CD4-positive, alpha-beta T cell treated with Interleukin-15 for 4 hours (primary cell): Measurements from ENCODE around the gene EYS.
"Not testable (repeated sequence)": the region's sequence is repeated elsewhere in the genome, so short reads cannot be mapped to it uniquely, and the experiment has no call there.

Source experiments
- DNase-seq: peaks from one replicate; pipeline ENCODE4 v3.0.0-alpha.2; 2020; ENCODE audit warnings: low spot score

The EYS gene

GRCh38 chr6:64459411-64459944 lies 1247.5 kb downstream of the EYS start:
- no peak for DNase-seq

GRCh38 chr6:64448101-64448500 lies 1258.9 kb downstream of the EYS start:
- DNase-seq, result not testable (repeated sequence)

GRCh38 chr6:64445038-64445437 lies 1262.0 kb downstream of the EYS start:
- no peak for DNase-seq

GRCh38 chr6:64439274-64439673 lies 1267.8 kb downstream of the EYS start:
- no peak for DNase-seq

GRCh38 chr6:64437996-64438395 lies 1269.0 kb downstream of the EYS start:
- DNase-seq, result no peak

- DNase-seq, result no peak
Measured at GRCh38 chr6:64429926-64430325, 1277.1 kb downstream of the EYS start.

- no peak for DNase-seq
Measured at GRCh38 chr6:64428186-64428585, 1278.8 kb downstream of the EYS start.

GRCh38 chr6:64415926-64416325 lies 1291.1 kb downstream of the EYS start:
- DNase-seq, result no peak

GRCh38 chr6:64411226-64411625 lies 1295.8 kb downstream of the EYS start:
- no peak for DNase-seq

GRCh38 chr6:64409948-64410347 lies 1297.1 kb downstream of the EYS start:
- DNase-seq, result no peak

- no peak for DNase-seq
Measured at GRCh38 chr6:64404396-64404795, 1302.6 kb downstream of the EYS start.

- DNase-seq, result no peak
Measured at GRCh38 chr6:64383277-64383676, 1323.7 kb downstream of the EYS start.

GRCh38 chr6:64376394-64376793 lies 1330.6 kb downstream of the EYS start:
- no peak for DNase-seq

- no peak for DNase-seq
Measured at GRCh38 chr6:64357430-64357829, 1349.6 kb downstream of the EYS start.

GRCh38 chr6:64347411-64347810 lies 1359.6 kb downstream of the EYS start:
- DNase-seq, result no peak

GRCh38 chr6:64335195-64335594 lies 1371.8 kb downstream of the EYS start:
- DNase-seq, result no peak

- DNase-seq, result no peak
Measured at GRCh38 chr6:64334636-64335035, 1372.4 kb downstream of the EYS start.

- no peak for DNase-seq
Measured at GRCh38 chr6:64330694-64331307, 1376.2 kb downstream of the EYS start.

GRCh38 chr6:64326939-64327338 lies 1380.1 kb downstream of the EYS start:
- no peak for DNase-seq

GRCh38 chr6:64325093-64325492 lies 1381.9 kb downstream of the EYS start:
- no peak for DNase-seq

GRCh38 chr6:64310214-64310613 lies 1396.8 kb downstream of the EYS start:
- no peak for DNase-seq

- DNase-seq, result no peak
Measured at GRCh38 chr6:64301307-64302236, 1405.5 kb downstream of the EYS start.

GRCh38 chr6:64299176-64299575 lies 1407.8 kb downstream of the EYS start:
- no peak for DNase-seq
